HG02588 (cell line): ENCODE results near the gene LBX2.
A peak's percentile ranks its signal among the peaks of the same experiment; 100 is the strongest.

Experiments
- ATAC-seq: cut with Tn5 transposase; IDR thresholded peaks from one replicate; pipeline ENCODE4 v1.9.1; 2021; ENCODE audit warnings: mild to moderate bottlenecking, moderate library complexity; ENCODE audit not compliant: unreplicated experiment

Gene LBX2

GRCh38 chr2:74499267-74499939 is at the start of gene LBX2:
Gene LBX2, minus strand, starts transcription at chr2:74499603. Its CDS starts 66 bp downstream, at chr2:74499537.
- no peak for ATAC-seq

- no peak for ATAC-seq
Observed at GRCh38 chr2:74548285-74548899, 49.0 kb upstream of the LBX2 start.

GRCh38 chr2:74546004-74546403 is 46.6 kb upstream of the LBX2 start:
- ATAC-seq = no peak

- ATAC-seq = no peak
Observed at GRCh38 chr2:74544634-74545033, 45.2 kb upstream of the LBX2 start.

GRCh38 chr2:74542978-74543377 is 43.6 kb upstream of the LBX2 start:
- ATAC-seq = no peak

GRCh38 chr2:74540291-74540690 is 40.9 kb upstream of the LBX2 start:
- no peak for ATAC-seq

- ATAC-seq = no peak
Observed at GRCh38 chr2:74538881-74539339, 39.5 kb upstream of the LBX2 start.

GRCh38 chr2:74537140-74537539 is 37.7 kb upstream of the LBX2 start:
- ATAC-seq = no peak

GRCh38 chr2:74536166-74536950 is 37.0 kb upstream of the LBX2 start:
- no peak for ATAC-seq

GRCh38 chr2:74535440-74535965 is 36.1 kb upstream of the LBX2 start:
- ATAC-seq = no peak

GRCh38 chr2:74534411-74534810 is 35.0 kb upstream of the LBX2 start:
- ATAC-seq = no peak

- no peak for ATAC-seq
Observed at GRCh38 chr2:74533464-74533863, 34.1 kb upstream of the LBX2 start.

GRCh38 chr2:74532222-74532621 is 32.8 kb upstream of the LBX2 start:
- ATAC-seq = no peak

GRCh38 chr2:74531666-74532065 is 32.3 kb upstream of the LBX2 start:
- ATAC-seq = no peak

GRCh38 chr2:74530239-74531187 is 31.1 kb upstream of the LBX2 start:
- peak; percentile 27 for ATAC-seq

- ATAC-seq = peak; percentile 79
Observed at GRCh38 chr2:74529357-74530238, 30.2 kb upstream of the LBX2 start, which contains the start of the genes AUP1 and HTRA2. Gene AUP1, minus strand, starts transcription at chr2:74529706. Its CDS starts 77 bp downstream, at chr2:74529629. Gene HTRA2, plus strand, starts transcription at chr2:74529933. Its CDS starts 74 bp downstream, at chr2:74530007.

GRCh38 chr2:74528600-74529356 is 29.4 kb upstream of the LBX2 start:
- peak; percentile 7 for ATAC-seq

- no peak for ATAC-seq
Observed at GRCh38 chr2:74527741-74528140, 28.3 kb upstream of the LBX2 start.
